Muscle of back (tissue), 13 donors: Measurements from ENCODE around the gene NUDT21. TPM values are rescaled to one million over a fixed set of nuclear protein-coding genes. Genes with fewer than 3 reads are reported as not detected.
"Not testable (repeated sequence)": the region's sequence is repeated elsewhere in the genome, so short reads cannot be mapped to it uniquely, and the experiment has no call there.

Experiments used
- DNase-seq, 3 donors: peaks; one replicate each; pipeline versions ENCODE4 v3.0.0 to v3.0.0-alpha.2; 2013
- long read RNA-seq, 9 donors: transcript quantifications; one replicate each; lab custom pipeline, GENCODE V29; 2026
- polyA plus RNA-seq, 10 donors: library from polyadenylated mRNA; unstranded; fragments of 120-200 nt; gene quantifications; one replicate each; pipeline ENCODE4 v1.2.1, GENCODE V29; 2013; ENCODE audit not compliant: insufficient read length in 10 of 10

Gene NUDT21
- 10 to 100 TPM; 53.0 to 78.6 (median 69.8) TPM for polyA plus RNA-seq
- long read RNA-seq, donor 1, full-length matches to known transcripts: 20 of 25 reads
- long read RNA-seq, donor 1, partial matches to known transcripts: 5 of 25 reads
- long read RNA-seq, donor 1, other reads (novel, unspliced or antisense): 0 of 25 reads
- long read RNA-seq, donor 2, full-length matches to known transcripts: 15 of 15 reads
- long read RNA-seq, donor 2, partial matches to known transcripts: 0 of 15 reads
- long read RNA-seq, donor 2, other reads (novel, unspliced or antisense): 0 of 15 reads
- long read RNA-seq, donor 3: 0 reads
- long read RNA-seq, donor 4, full-length matches to known transcripts: 13 of 26 reads
- long read RNA-seq, donor 4, partial matches to known transcripts: 13 of 26 reads
- long read RNA-seq, donor 4, other reads (novel, unspliced or antisense): 0 of 26 reads
- long read RNA-seq, donor 5, full-length matches to known transcripts: 30 of 30 reads
- long read RNA-seq, donor 5, partial matches to known transcripts: 0 of 30 reads
- long read RNA-seq, donor 5, other reads (novel, unspliced or antisense): 0 of 30 reads
- long read RNA-seq, donor 6, full-length matches to known transcripts: 18 of 18 reads
- long read RNA-seq, donor 6, partial matches to known transcripts: 0 of 18 reads
- long read RNA-seq, donor 6, other reads (novel, unspliced or antisense): 0 of 18 reads
- long read RNA-seq, donor 7, full-length matches to known transcripts: 15 of 24 reads
- long read RNA-seq, donor 7, partial matches to known transcripts: 9 of 24 reads
- long read RNA-seq, donor 7, other reads (novel, unspliced or antisense): 0 of 24 reads
- long read RNA-seq, donor 8, full-length matches to known transcripts: 20 of 20 reads
- long read RNA-seq, donor 8, partial matches to known transcripts: 0 of 20 reads
- long read RNA-seq, donor 8, other reads (novel, unspliced or antisense): 0 of 20 reads
- long read RNA-seq, donor 9, full-length matches to known transcripts: 4 of 4 reads
- long read RNA-seq, donor 9, partial matches to known transcripts: 0 of 4 reads
- long read RNA-seq, donor 9, other reads (novel, unspliced or antisense): 0 of 4 reads

GRCh38 chr16:56450986-56451752 lies at the start of gene NUDT21, which contains the start of gene OGFOD1:
TSS of gene NUDT21 (minus strand) at chr16:56451332. CDS start at chr16:56451202, 130 bp downstream.
TSS of gene OGFOD1 (plus strand) at chr16:56451554. CDS start at chr16:56451613, 59 bp downstream.
- DNase-seq: peak; percentile 96 to 98 (median 97)

GRCh38 chr16:56493815-56494214 lies 42.7 kb upstream of the NUDT21 start:
- DNase-seq: no peak

- no peak for DNase-seq
These were observed 42.0 kb upstream of the NUDT21 start for GRCh38 chr16:56493126-56493525.

GRCh38 chr16:56491657-56492261 lies 40.6 kb upstream of the NUDT21 start:
- no peak for DNase-seq

GRCh38 chr16:56488868-56489267 lies 37.7 kb upstream of the NUDT21 start:
- DNase-seq: not testable (repeated sequence)

- DNase-seq: no peak
These were observed 36.9 kb upstream of the NUDT21 start for GRCh38 chr16:56488035-56488434.

GRCh38 chr16:56483394-56483793 lies 32.3 kb upstream of the NUDT21 start:
- no peak for DNase-seq

- no peak for DNase-seq
These were observed 31.6 kb upstream of the NUDT21 start for GRCh38 chr16:56482683-56483236.

GRCh38 chr16:56481468-56482122 lies 30.5 kb upstream of the NUDT21 start:
- no peak for DNase-seq

GRCh38 chr16:56480776-56481467 lies 29.8 kb upstream of the NUDT21 start:
- no peak for DNase-seq

GRCh38 chr16:56479469-56479868 lies 28.3 kb upstream of the NUDT21 start:
- no peak for DNase-seq

GRCh38 chr16:56478281-56479049 lies 27.3 kb upstream of the NUDT21 start:
- no peak for DNase-seq

GRCh38 chr16:56477096-56477878 lies 26.2 kb upstream of the NUDT21 start:
- peak in 1 of 3 donors; percentile 73 for DNase-seq

- DNase-seq: no peak
These were observed 24.1 kb upstream of the NUDT21 start for GRCh38 chr16:56475201-56475600.

- DNase-seq: no peak
These were observed 19.5 kb upstream of the NUDT21 start for GRCh38 chr16:56470666-56471065.

GRCh38 chr16:56470232-56470631 lies 19.1 kb upstream of the NUDT21 start:
- DNase-seq: no peak

- no peak for DNase-seq
These were observed 18.6 kb upstream of the NUDT21 start for GRCh38 chr16:56469748-56470147.

- DNase-seq: no peak
These were observed 17.7 kb upstream of the NUDT21 start for GRCh38 chr16:56468800-56469199.
